Esophagus muscularis mucosa (tissue), 3 donors: Measurements from ENCODE around the gene PRDX3.
"Not testable (repeated sequence)": the region's sequence is repeated elsewhere in the genome, so short reads cannot be mapped to it uniquely, and the experiment has no call there.

ENCODE experiments used
- POLR2A ChIP-seq: fragments of 450-650 bp; IDR thresholded peaks from one replicate; pipeline ENCODE4 v1.6.1; 2017; ENCODE audit warnings: antibody characterized with exemption, moderate library complexity, mild to moderate bottlenecking, low read depth
- POLR2AphosphoS5 ChIP-seq, 2 donors: sonication (generic); formaldehyde crosslinking; IDR thresholded peaks; one replicate each; pipeline ENCODE4 v1.6.1; 2017; ENCODE audit warnings: antibody characterized with exemption in 2 of 2
- TF ChIP-seq, protein P1 (sequence below), 3 experiments: fragments of 200-600 bp in 2 of 3; fragments of 450-650 bp in 1 of 3; sonication (generic) in 2 of 3; IDR thresholded peaks; one replicate each; pipeline ENCODE4 v1.5.1; 2017 to 2019; ENCODE audit warnings: antibody characterized with exemption in 3 of 3, mild to moderate bottlenecking in 2 of 3, moderate library complexity in 1 of 3

DNA sequence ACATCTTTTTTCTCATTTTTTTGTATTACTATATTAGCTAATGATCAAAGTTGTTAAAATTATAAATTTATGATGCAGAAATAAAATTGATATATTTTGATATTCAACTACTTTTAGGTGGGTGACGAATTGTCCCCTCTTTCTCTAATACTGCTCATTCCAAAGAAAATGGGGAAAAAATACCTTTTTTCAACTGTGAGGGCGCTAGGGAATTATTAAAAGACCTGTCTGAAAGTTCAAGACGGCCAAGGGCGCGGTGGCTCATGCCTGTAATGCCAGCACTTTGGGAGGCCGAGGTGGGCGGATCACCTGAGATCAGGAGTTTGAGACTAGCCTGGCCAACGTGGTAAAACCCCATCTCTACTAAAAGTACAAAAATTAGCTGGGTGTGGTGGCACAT, 40.7 kb downstream of the PRDX3 start:
- TF ChIP-seq, protein P1, sequence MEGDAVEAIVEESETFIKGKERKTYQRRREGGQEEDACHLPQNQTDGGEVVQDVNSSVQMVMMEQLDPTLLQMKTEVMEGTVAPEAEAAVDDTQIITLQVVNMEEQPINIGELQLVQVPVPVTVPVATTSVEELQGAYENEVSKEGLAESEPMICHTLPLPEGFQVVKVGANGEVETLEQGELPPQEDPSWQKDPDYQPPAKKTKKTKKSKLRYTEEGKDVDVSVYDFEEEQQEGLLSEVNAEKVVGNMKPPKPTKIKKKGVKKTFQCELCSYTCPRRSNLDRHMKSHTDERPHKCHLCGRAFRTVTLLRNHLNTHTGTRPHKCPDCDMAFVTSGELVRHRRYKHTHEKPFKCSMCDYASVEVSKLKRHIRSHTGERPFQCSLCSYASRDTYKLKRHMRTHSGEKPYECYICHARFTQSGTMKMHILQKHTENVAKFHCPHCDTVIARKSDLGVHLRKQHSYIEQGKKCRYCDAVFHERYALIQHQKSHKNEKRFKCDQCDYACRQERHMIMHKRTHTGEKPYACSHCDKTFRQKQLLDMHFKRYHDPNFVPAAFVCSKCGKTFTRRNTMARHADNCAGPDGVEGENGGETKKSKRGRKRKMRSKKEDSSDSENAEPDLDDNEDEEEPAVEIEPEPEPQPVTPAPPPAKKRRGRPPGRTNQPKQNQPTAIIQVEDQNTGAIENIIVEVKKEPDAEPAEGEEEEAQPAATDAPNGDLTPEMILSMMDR (IDR thresholded peaks at IDR 0.05): not testable (repeated sequence)
- not testable (repeated sequence) for TF ChIP-seq POLR2A; POLR2AphosphoS5 (IDR thresholded peaks at IDR 0.05)
